HG03097 (cell line): ENCODE results near the gene OR2V2.

ENCODE experiments used
- ATAC-seq: cut with Tn5 transposase; IDR thresholded peaks from one replicate; pipeline ENCODE4 v1.9.1; 2021; ENCODE audit not compliant: unreplicated experiment, low FRiP score

The OR2V2 gene

GRCh38 chr5:181204826-181205760 is 57.7 kb downstream of the OR2V2 start, which contains the start of gene TRIM7:
TRIM7 (minus strand) TSS chr5:181205196; CDS start chr5:181205110, 86 bp downstream.
- no peak for ATAC-seq

GRCh38 chr5:181205761-181206649 is 58.6 kb downstream of the OR2V2 start:
- ATAC-seq = no peak

GRCh38 chr5:181207214-181207959 is 60.0 kb downstream of the OR2V2 start:
- ATAC-seq = peak; percentile 32

GRCh38 chr5:181207960-181208253 is 60.5 kb downstream of the OR2V2 start:
- ATAC-seq = no peak
